Pancreas (tissue), 10 donors: Measurements from ENCODE around the gene CLEC4G. TPM values are rescaled to one million over a fixed set of nuclear protein-coding genes. Genes with fewer than 3 reads are reported as not detected.

Experiments used
- ATAC-seq, 4 donors: fragments of 200-7000 bp; cut with Tn5 transposase; one replicate each; pipeline versions ENCODE4 v1.8.0 to v1.9.1; 2020; ENCODE audit warnings: mild to moderate bottlenecking in 4 of 4, moderate library complexity in 4 of 4
- DNase-seq, 6 donors: peaks; one replicate each; pipeline ENCODE4 v3.0.0-alpha.2; 2020
- FAIRE-seq: peaks from 2 replicates; lab custom pipeline; 2012; peaks lifted over from hg19 to GRCh38; lab: Jason Lieb, UNC
- H3K27ac ChIP-seq, 4 donors: fragments of 200-600 bp; sonication (generic); 1 replicate in 3 of 4; 2 replicates in 1 of 4; pipeline versions ENCODE4 v1.5.0 to v1.8.0; 2020
- H3K27me3 ChIP-seq, 4 donors: fragments of 200-600 bp; one replicate each; pipeline ENCODE4 v1.8.0; 2021
- H3K36me3 ChIP-seq, 3 donors: fragments of 200-600 bp; sonication (generic) in 1 of 3; one replicate each; pipeline versions ENCODE4 v1.5.0 to v1.8.0; 2020 to 2021
- H3K4me1 ChIP-seq, 3 donors: fragments of 200-600 bp; one replicate each; pipeline ENCODE4 v1.8.0; 2021
- H3K4me3 ChIP-seq, 4 donors: fragments of 200-600 bp; sonication (generic) in 2 of 4; one replicate each; pipeline versions ENCODE4 v1.5.0 to v1.8.0; 2020 to 2021
- H3K9me3 ChIP-seq, 4 donors: fragments of 200-600 bp; one replicate each; pipeline ENCODE4 v1.8.0; 2021
- WGBS, 2 donors: extraction: QIAGEN DNeasy Blood & Tissue Kit; methylation state at CpG; one replicate each; pipeline ENCODE4 v1.1.7; 2013; 5-methylcytosine and 5-hydroxymethylcytosine counted together
- intact Hi-C, 3 donors: fragments of 100-400 bp; cut with DNase I; formaldehyde crosslinking; loops; one replicate each; pipeline versions ENCODE4 v1.11.1 to v1.14.2; 2022
- polyA plus RNA-seq, 2 donors: library from polyadenylated mRNA; stranded (reverse); fragments of 200-250 nt; gene quantifications; one replicate each; pipeline ENCODE4 v1.2.3, GENCODE V29; 2013
- total RNA-seq, 6 donors: library from RNA; stranded (reverse); fragmentation: NEBNext Ultra II Directional in 4 of 6; extraction: Animal tissue kit (Norgen Biotek cat#: 25700) in 4 of 6; gene quantifications; one replicate each; pipeline versions ENCODE4 v1.2.1 to v1.2.4, GENCODE V29; 2021 to 2023
- TF ChIP-seq, protein P1 (sequence below), 4 donors: fragments of 200-600 bp; sonication (generic) in 3 of 4; IDR thresholded peaks; one replicate each; pipeline versions ENCODE4 v1.5.0 to v1.8.0; 2021; ENCODE audit warnings: antibody characterized with exemption in 4 of 4
- donor health status: healthy with polysubstance abuse.
- donor health status: DM: no; HTN: no; CAD: no; lungs with moderate emphysema.
- donor health status: DM: no; HTN: no; CAD: no.
- donor health status: control.
- donor health status: control.
- donor health status: Bipolar disorder and iron deficiency.
- donor health status: DM: yes; HTN: yes; CAD: no.
- donor health status: DM: no; HTN: no; CAD: no.
- donor health status: DM: no; HTN: no; CAD: no.
- donor health status: DM: yes; HTN: yes; CAD: no.

The CLEC4G gene
- total and polyA plus RNA-seq, 8 donors: 0.09 to 1.1 (median 0.68) TPM; not detected in 3

DNA sequence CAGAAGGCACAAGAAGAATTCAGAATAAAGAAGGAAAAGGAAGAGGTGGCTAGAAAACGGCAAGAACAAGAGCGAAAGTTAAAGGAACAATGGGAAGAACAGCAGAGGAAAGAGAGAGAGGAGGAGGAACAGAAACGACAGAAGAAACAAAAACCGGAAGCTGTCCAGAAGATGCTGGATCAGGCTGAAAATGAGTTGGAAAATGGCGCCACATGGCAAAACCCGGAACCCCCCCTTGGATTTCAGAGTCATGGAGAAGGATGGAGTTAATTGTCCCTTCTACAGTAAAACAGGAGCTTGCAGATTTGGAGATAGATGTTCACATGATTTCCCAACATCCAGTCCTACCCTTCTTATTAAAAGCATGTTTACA lies 8.8 kb upstream of the CLEC4G start:
- H3K4me1 ChIP-seq: no peaks in the 10 kb centered on the region
- no peaks in the 10 kb centered on the region for H3K9me3 ChIP-seq
- DNase-seq (no peak), ATAC-seq (no peak), FAIRE-seq (no peak)
- no peak overlapping the region for H3K27ac ChIP-seq
- intact Hi-C loops: no loop called here
- WGBS, 2 donors: 60 to 76% methylated on average over 6 of the region's 6 CpGs
- no peaks in the 10 kb centered on the region for H3K36me3 ChIP-seq
- no peaks in the 10 kb centered on the region for H3K27me3 ChIP-seq
- TF ChIP-seq, protein P1, sequence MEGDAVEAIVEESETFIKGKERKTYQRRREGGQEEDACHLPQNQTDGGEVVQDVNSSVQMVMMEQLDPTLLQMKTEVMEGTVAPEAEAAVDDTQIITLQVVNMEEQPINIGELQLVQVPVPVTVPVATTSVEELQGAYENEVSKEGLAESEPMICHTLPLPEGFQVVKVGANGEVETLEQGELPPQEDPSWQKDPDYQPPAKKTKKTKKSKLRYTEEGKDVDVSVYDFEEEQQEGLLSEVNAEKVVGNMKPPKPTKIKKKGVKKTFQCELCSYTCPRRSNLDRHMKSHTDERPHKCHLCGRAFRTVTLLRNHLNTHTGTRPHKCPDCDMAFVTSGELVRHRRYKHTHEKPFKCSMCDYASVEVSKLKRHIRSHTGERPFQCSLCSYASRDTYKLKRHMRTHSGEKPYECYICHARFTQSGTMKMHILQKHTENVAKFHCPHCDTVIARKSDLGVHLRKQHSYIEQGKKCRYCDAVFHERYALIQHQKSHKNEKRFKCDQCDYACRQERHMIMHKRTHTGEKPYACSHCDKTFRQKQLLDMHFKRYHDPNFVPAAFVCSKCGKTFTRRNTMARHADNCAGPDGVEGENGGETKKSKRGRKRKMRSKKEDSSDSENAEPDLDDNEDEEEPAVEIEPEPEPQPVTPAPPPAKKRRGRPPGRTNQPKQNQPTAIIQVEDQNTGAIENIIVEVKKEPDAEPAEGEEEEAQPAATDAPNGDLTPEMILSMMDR (IDR thresholded peaks at IDR 0.05): no peak
- H3K4me3 ChIP-seq: no peak overlapping the region

DNA sequence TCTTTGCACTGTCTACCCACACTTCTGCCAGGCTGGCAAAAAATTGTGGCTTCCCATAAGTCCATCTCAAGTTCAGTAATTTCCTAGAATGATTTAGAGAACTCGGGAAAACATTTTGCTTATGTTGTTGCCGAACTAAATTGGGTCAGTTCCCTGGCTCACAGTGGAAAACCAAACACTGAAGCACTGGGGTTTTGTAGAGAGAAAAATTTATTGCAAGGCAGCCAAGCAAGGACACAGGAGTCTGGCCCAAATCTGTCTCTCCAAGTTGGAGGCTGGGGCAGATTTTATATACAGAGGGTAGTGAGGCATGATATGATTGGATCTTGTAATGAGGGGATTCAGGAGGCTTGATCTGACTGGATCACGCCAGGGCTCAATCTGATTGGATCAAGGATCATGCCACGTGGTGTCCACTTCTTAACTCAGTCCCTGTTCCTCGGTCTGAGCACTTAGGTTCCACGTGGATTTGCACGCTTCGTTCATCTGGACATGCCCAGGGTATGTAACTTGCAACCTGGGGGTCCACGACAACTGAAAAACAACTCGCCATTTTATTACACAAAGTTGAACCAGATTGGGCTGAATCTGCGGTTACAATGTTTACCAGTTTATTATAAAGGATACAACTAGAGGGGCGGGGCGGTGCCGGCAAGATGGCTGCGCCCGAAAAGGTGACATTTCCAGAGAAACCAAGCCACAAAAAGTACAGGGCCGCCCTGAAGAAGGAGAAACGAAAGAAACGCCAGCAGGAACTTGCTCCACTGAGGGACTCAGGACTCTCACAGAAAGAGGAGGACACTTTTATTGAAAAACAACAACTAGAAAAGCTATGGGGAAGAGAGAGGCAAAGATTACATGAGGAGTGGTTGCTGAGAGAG lies 8.1 kb upstream of the CLEC4G start:
- 59 to 67% methylated on average over 19 of the region's 19 CpGs for WGBS, 2 donors
- ATAC-seq: no peak
- Histone ChIP-seq H3K4me1 (no peaks in the 10 kb centered on the region), H3K27ac (no peak overlapping the region), H3K27me3 (no peaks in the 10 kb centered on the region), H3K4me3 (no peak overlapping the region), H3K9me3 (no peaks in the 10 kb centered on the region), H3K36me3 (no peaks in the 10 kb centered on the region)
- TF ChIP-seq, protein P1 (IDR thresholded peaks at IDR 0.05): no peak
- no peak for FAIRE-seq
- intact Hi-C loops: no loop called here
- DNase-seq: no peak

DNA sequence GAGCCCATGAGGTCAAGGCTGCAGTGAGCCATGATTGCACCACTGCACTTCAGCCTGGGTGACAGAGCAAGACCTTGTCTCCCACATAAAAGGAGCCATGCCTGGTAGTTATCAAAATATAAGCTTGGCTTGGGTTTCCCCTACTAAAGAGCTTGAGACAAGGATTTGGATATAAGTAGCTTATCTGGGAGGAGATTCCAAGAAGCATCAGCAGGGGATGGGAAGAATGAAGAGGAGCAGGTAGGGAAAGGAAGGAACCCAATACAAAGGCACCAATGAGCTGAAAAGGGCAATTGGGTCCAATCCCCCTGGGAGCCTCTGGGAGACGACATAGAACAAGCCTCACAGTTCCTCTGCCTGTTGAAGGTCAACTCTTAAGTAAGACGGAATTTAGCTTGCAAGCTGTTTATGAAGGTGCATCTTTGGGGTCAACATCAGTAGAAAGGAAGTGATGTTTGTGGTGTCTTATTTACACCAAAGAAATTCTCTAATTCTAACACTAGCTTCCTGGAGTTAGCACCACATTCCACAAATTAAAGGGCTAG lies 7.4 kb upstream of the CLEC4G start:
- intact Hi-C loops: no loop called here
- H3K27me3 ChIP-seq: no peaks in the 10 kb centered on the region
- 26 to 51% methylated on average over 2 of the region's 2 CpGs for WGBS, 2 donors
- ATAC-seq: no peak
- no peaks in the 10 kb centered on the region for H3K36me3 ChIP-seq
- TF ChIP-seq, protein P1 (IDR thresholded peaks at IDR 0.05): no peak
- no peaks in the 10 kb centered on the region for H3K4me1 ChIP-seq
- no peak overlapping the region for H3K4me3 ChIP-seq
- H3K27ac ChIP-seq: no peak overlapping the region
- no peaks in the 10 kb centered on the region for H3K9me3 ChIP-seq
- DNase-seq: no peak
- no peak for FAIRE-seq

DNA sequence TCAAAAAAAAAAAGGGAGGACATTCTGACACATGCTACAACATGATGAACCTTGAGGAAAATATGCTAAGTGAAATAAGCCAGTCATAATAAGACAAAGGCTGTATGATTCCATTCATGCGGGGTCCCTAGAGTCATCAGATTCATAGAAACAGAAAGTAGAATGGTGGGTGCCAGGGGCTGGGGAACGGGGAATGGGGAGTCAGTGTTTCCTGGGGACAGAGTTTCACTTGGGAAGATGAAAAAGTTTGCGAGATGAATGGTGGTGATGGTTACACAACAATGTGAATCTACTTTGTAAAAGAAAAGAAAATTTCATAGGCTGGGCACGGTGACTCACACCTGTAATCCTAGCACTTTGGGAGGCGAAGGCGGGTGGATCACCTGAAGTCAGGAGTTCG lies 6.1 kb upstream of the CLEC4G start:
- 60 to 80% methylated on average over 7 of the region's 7 CpGs for WGBS, 2 donors

More for the DNA sequence above, 6.1 kb upstream of the CLEC4G start:
- Histone ChIP-seq H3K4me3 (no peak overlapping the region), H3K36me3 (no peaks in the 10 kb centered on the region), H3K27ac (no peak overlapping the region), H3K27me3 (no peaks in the 10 kb centered on the region), H3K4me1 (no peaks in the 10 kb centered on the region), H3K9me3 (no peaks in the 10 kb centered on the region)
- intact Hi-C loops: no loop called here
- FAIRE-seq (no peak), DNase-seq (no peak), ATAC-seq (no peak)
- TF ChIP-seq, protein P1 (IDR thresholded peaks at IDR 0.05): no peak
